ENCODE data around the gene PHF23. TPM values are rescaled to one million over a fixed set of nuclear protein-coding genes. Genes with fewer than 3 reads are reported as not detected.

PHF23 gene
- total RNA-seq, 1 donor from 2014 or later: 27.4 TPM

GRCh38 chr17:7215136-7215638, 24.1 kb downstream of the PHF23 start:
- no peak for TF ChIP-seq CTCF (IDR thresholded peaks at IDR 0.05; ENCODE audit: insufficient read depth, low read length, severe bottlenecking)
- H3K27me3 ChIP-seq (ENCODE audit: control insufficient read depth, insufficient read depth, low read length): no peaks in the 10 kb centered on the region
- no peak overlapping the region for H3K4me3 ChIP-seq (ENCODE audit: low read depth, low read length)
- FAIRE-seq (no peak), DNase-seq (ENCODE audit: low read depth) (no peak)
- no peaks in the 10 kb centered on the region for H3K36me3 ChIP-seq (ENCODE audit: control insufficient read depth, insufficient read depth, low read length)

- FAIRE-seq (peak; percentile 98), DNase-seq (ENCODE audit: low read depth) (peak; percentile 90)
- Histone ChIP-seq H3K4me3 (ENCODE audit: low read depth, low read length) (peak overlapping the region; percentile 31), H3K36me3 (ENCODE audit: control insufficient read depth, insufficient read depth, low read length) (no peaks in the 10 kb centered on the region), H3K27me3 (ENCODE audit: control insufficient read depth, insufficient read depth, low read length) (no peaks in the 10 kb centered on the region)
- TF ChIP-seq CTCF (IDR thresholded peaks at IDR 0.05; ENCODE audit: insufficient read depth, low read length, severe bottlenecking): peak; percentile 81
Measured at GRCh38 chr17:7214300-7215135, 24.7 kb downstream of the PHF23 start.

GRCh38 chr17:7213895-7214299, 25.4 kb downstream of the PHF23 start:
- peak; percentile 47 for TF ChIP-seq CTCF (IDR thresholded peaks at IDR 0.05; ENCODE audit: insufficient read depth, low read length, severe bottlenecking)
- no peaks in the 10 kb centered on the region for H3K36me3 ChIP-seq (ENCODE audit: control insufficient read depth, insufficient read depth, low read length)
- DNase-seq (ENCODE audit: low read depth) (peak; percentile 69), FAIRE-seq (no peak)
- H3K27me3 ChIP-seq (ENCODE audit: control insufficient read depth, insufficient read depth, low read length): no peaks in the 10 kb centered on the region
- peak overlapping the region; percentile 31 for H3K4me3 ChIP-seq (ENCODE audit: low read depth, low read length)

GRCh38 chr17:7211491-7212273, 27.6 kb downstream of the PHF23 start:
- Histone ChIP-seq H3K36me3 (ENCODE audit: control insufficient read depth, insufficient read depth, low read length) (no peaks in the 10 kb centered on the region), H3K27me3 (ENCODE audit: control insufficient read depth, insufficient read depth, low read length) (no peaks in the 10 kb centered on the region), H3K4me3 (ENCODE audit: low read depth, low read length) (no peak overlapping the region)
- no peak for TF ChIP-seq CTCF (IDR thresholded peaks at IDR 0.05; ENCODE audit: insufficient read depth, low read length, severe bottlenecking)
- FAIRE-seq: no peak
- DNase-seq (ENCODE audit: low read depth): no peak

GRCh38 chr17:7208754-7209460, 30.4 kb downstream of the PHF23 start:
- no peak for FAIRE-seq

More at GRCh38 chr17:7208754-7209460, 30.4 kb downstream of the PHF23 start:
- DNase-seq (ENCODE audit: low read depth): no peak
- H3K27me3 ChIP-seq (ENCODE audit: control insufficient read depth, insufficient read depth, low read length): no peaks in the 10 kb centered on the region
- no peak overlapping the region for H3K4me3 ChIP-seq (ENCODE audit: low read depth, low read length)
- no peaks in the 10 kb centered on the region for H3K36me3 ChIP-seq (ENCODE audit: control insufficient read depth, insufficient read depth, low read length)
- TF ChIP-seq CTCF (IDR thresholded peaks at IDR 0.05; ENCODE audit: insufficient read depth, low read length, severe bottlenecking): no peak
